Activated T-helper 1 cell treated with anti-CD3 and anti-CD28 coated beads, Interleukin-12 subunit alpha, Interleukin-12 subunit beta, Interleukin-2, Interleukin-4 antibody, amounts not matched to agents 30 ng/mL and 10 ng/mL and 1 ng/mL, durations not matched to agents 14 hours and 24 hours and 36 hours (primary cell): ENCODE results near the gene RHOA. TPM values are rescaled to one million over a fixed set of nuclear protein-coding genes. Genes with fewer than 3 reads are reported as not detected.

Experiments used
- DNase-seq: peaks from one replicate; pipeline ENCODE4 v3.0.0; 2021; ENCODE audit warnings: low spot score
- H3K27ac Mint-ChIP-seq: one replicate; pipeline ENCODE4 v1.8.0; 2021; ENCODE audit warnings: mild to moderate bottlenecking, mixed read lengths
- H3K27me3 Mint-ChIP-seq: one replicate; pipeline ENCODE4 v1.8.0; 2022; ENCODE audit warnings: mild to moderate bottlenecking, moderate library complexity, mixed read lengths; ENCODE audit not compliant: insufficient read depth
- H3K36me3 Mint-ChIP-seq: one replicate; pipeline ENCODE4 v1.8.0; 2021; ENCODE audit warnings: low read depth, mixed read lengths
- H3K4me1 Mint-ChIP-seq: one replicate; pipeline ENCODE4 v1.8.0; 2021; ENCODE audit warnings: low read depth, mixed read lengths
- H3K4me3 Mint-ChIP-seq: one replicate; pipeline ENCODE4 v1.8.0; 2021; ENCODE audit warnings: mild to moderate bottlenecking, moderate library complexity, mixed read lengths
- H3K9me3 Mint-ChIP-seq: one replicate; pipeline ENCODE4 v1.8.0; 2021; ENCODE audit warnings: mixed read lengths
- intact Hi-C: fragments of 100-400 bp; cut with micrococcal nuclease; formaldehyde crosslinking; loops from one replicate; pipeline ENCODE4 v1.15.1; 2024
- total RNA-seq: library from RNA; stranded (reverse); gene quantifications from 2 replicates; pipeline ENCODE4 v1.2.3, GENCODE V29; 2022

The RHOA gene
- total RNA-seq, 1 donor from 2014 or later: 376 TPM

- Mint-ChIP-seq H3K27me3 (no peaks in the 10 kb centered on the region), H3K9me3 (no peaks in the 10 kb centered on the region), H3K36me3 (peaks cover 22% of the 10 kb centered on the region), H3K4me1 (peaks cover 41% of the 10 kb centered on the region), H3K4me3 (no peak within 1 kb of the TSS), H3K27ac (no peak within 1 kb of the TSS)
- DNase-seq: no peak
- intact Hi-C loops: no loop called here
These were observed 10.8 kb upstream of the RHOA start, which contains the start of gene AMT for GRCh38 chr3:49422379-49423248. Gene AMT, minus strand, starts transcription at chr3:49422473. Its CDS starts 23 bp downstream, at chr3:49422450.

- DNase-seq: no peak
- Mint-ChIP-seq H3K36me3 (peaks cover 22% of the 10 kb centered on the region), H3K4me3 (no peak overlapping the region), H3K27ac (no peak overlapping the region), H3K27me3 (no peaks in the 10 kb centered on the region), H3K9me3 (no peaks in the 10 kb centered on the region), H3K4me1 (peaks cover 46% of the 10 kb centered on the region)
- intact Hi-C loops: no loop called here
These were observed 10.2 kb upstream of the RHOA start for GRCh38 chr3:49421890-49422378.

- Mint-ChIP-seq H3K4me3 (no peak overlapping the region), H3K36me3 (peaks cover 22% of the 10 kb centered on the region), H3K4me1 (peaks cover 64% of the 10 kb centered on the region), H3K9me3 (no peaks in the 10 kb centered on the region), H3K27ac (peak overlapping the region; percentile 14), H3K27me3 (no peaks in the 10 kb centered on the region)
- DNase-seq: no peak
- intact Hi-C loops: no loop called here
These were observed 5.8 kb upstream of the RHOA start for GRCh38 chr3:49417516-49418120.

GRCh38 chr3:49416867-49417266, 5.1 kb upstream of the RHOA start:
- Mint-ChIP-seq H3K27ac (peak overlapping the region; percentile 98), H3K9me3 (no peaks in the 10 kb centered on the region), H3K27me3 (no peaks in the 10 kb centered on the region), H3K4me1 (peaks cover 67% of the 10 kb centered on the region), H3K36me3 (peaks cover 22% of the 10 kb centered on the region), H3K4me3 (no peak overlapping the region)
- DNase-seq: no peak
- intact Hi-C loops: loop anchor here (1.0 kb wide), 3 partner anchors 12 to 77 kb away; partner anchors contain the start of genes DAG1, NICN1 and USP4

GRCh38 chr3:49415931-49416601, 4.3 kb upstream of the RHOA start:
- H3K27ac Mint-ChIP-seq: peak overlapping the region; percentile 98
- no peaks in the 10 kb centered on the region for H3K9me3 Mint-ChIP-seq
- H3K36me3 Mint-ChIP-seq: peaks cover 23% of the 10 kb centered on the region
- intact Hi-C loops: loop anchor here (1.0 kb wide), 4 partner anchors 13 to 76 kb away; partner anchors contain the start of genes DAG1, NICN1 and USP4
- H3K4me1 Mint-ChIP-seq: peaks cover 59% of the 10 kb centered on the region
- peak overlapping the region; percentile 64 for H3K4me3 Mint-ChIP-seq
- no peaks in the 10 kb centered on the region for H3K27me3 Mint-ChIP-seq
- peak; percentile 58 for DNase-seq

GRCh38 chr3:49414753-49415152, 3.0 kb upstream of the RHOA start:
- H3K36me3 Mint-ChIP-seq: peaks cover 25% of the 10 kb centered on the region
- H3K27me3 Mint-ChIP-seq: no peaks in the 10 kb centered on the region
- no peak overlapping the region for H3K4me3 Mint-ChIP-seq
- no peak for DNase-seq
- peaks cover 60% of the 10 kb centered on the region for H3K4me1 Mint-ChIP-seq
- intact Hi-C loops: loop anchor here (1.0 kb wide), 1 partner anchor 35 kb away; no protein-coding TSS in a partner anchor
- H3K9me3 Mint-ChIP-seq: no peaks in the 10 kb centered on the region
- H3K27ac Mint-ChIP-seq: peak overlapping the region; percentile 76

- Mint-ChIP-seq H3K4me1 (peaks cover 69% of the 10 kb centered on the region), H3K27me3 (no peaks in the 10 kb centered on the region), H3K9me3 (no peaks in the 10 kb centered on the region), H3K27ac (peak overlapping the region; percentile 96), H3K4me3 (peak overlapping the region; percentile 95), H3K36me3 (peaks cover 25% of the 10 kb centered on the region)
- intact Hi-C loops: loop anchor here (2.0 kb wide), 1 partner anchor 293 kb away; the partner anchor contains the start of gene USP19
- DNase-seq: no peak
These were observed 1.6 kb upstream of the RHOA start for GRCh38 chr3:49413338-49413734.

- H3K9me3 Mint-ChIP-seq: no peaks in the 10 kb centered on the region
- H3K4me1 Mint-ChIP-seq: peaks cover 69% of the 10 kb centered on the region
- intact Hi-C loops: loop anchor here (1.0 to 2.0 kb wide), 9 partner anchors 17 to 391 kb away; partner anchors contain the start of genes DAG1, GPX1, NICN1 and QRICH1
- H3K36me3 Mint-ChIP-seq: peaks cover 25% of the 10 kb centered on the region
- peak overlapping the region; percentile 96 for H3K27ac Mint-ChIP-seq
- DNase-seq: no peak
- no peaks in the 10 kb centered on the region for H3K27me3 Mint-ChIP-seq
- peak overlapping the region; percentile 95 for H3K4me3 Mint-ChIP-seq
These were observed 1.0 kb upstream of the RHOA start for GRCh38 chr3:49412632-49413337.

GRCh38 chr3:49411535-49411967, 225 bp downstream of the RHOA start:
- intact Hi-C loops: no loop called here
- Mint-ChIP-seq H3K27me3 (no peaks in the 10 kb centered on the region), H3K9me3 (no peaks in the 10 kb centered on the region), H3K27ac (peak overlapping the region; percentile 93), H3K4me3 (peak overlapping the region; percentile 98), H3K36me3 (peaks cover 27% of the 10 kb centered on the region), H3K4me1 (peaks cover 71% of the 10 kb centered on the region)
- DNase-seq: peak; percentile 58

- peak overlapping the region; percentile 98 for H3K4me3 Mint-ChIP-seq
- H3K27ac Mint-ChIP-seq: peak overlapping the region; percentile 93
- no peaks in the 10 kb centered on the region for H3K27me3 Mint-ChIP-seq
- DNase-seq: no peak
- intact Hi-C loops: no loop called here
- H3K36me3 Mint-ChIP-seq: peaks cover 23% of the 10 kb centered on the region
- peaks cover 71% of the 10 kb centered on the region for H3K4me1 Mint-ChIP-seq
- no peaks in the 10 kb centered on the region for H3K9me3 Mint-ChIP-seq
These were observed 786 bp downstream of the RHOA start for GRCh38 chr3:49410846-49411534.

- H3K4me1 Mint-ChIP-seq: peaks cover 73% of the 10 kb centered on the region
- no peak for DNase-seq
- peaks cover 25% of the 10 kb centered on the region for H3K36me3 Mint-ChIP-seq
- H3K27ac Mint-ChIP-seq: peak overlapping the region; percentile 93
- no peaks in the 10 kb centered on the region for H3K9me3 Mint-ChIP-seq
- H3K27me3 Mint-ChIP-seq: no peaks in the 10 kb centered on the region
- peak overlapping the region; percentile 98 for H3K4me3 Mint-ChIP-seq
- intact Hi-C loops: no loop called here
These were observed 1.5 kb downstream of the RHOA start for GRCh38 chr3:49410066-49410845.
